GDM1 (cell line): ENCODE results near the gene ACP4.
"Not testable (repeated sequence)": the region's sequence is repeated elsewhere in the genome, so short reads cannot be mapped to it uniquely, and the experiment has no call there.

Experiments
- DNase-seq: peaks from one replicate; lab custom pipeline; 2025; lab: John Stamatoyannopoulos, UW

ACP4 gene

GRCh38 chr19:50790396-50790795 lies at the start of gene ACP4:
TSS of gene ACP4 (plus strand) at chr19:50790415. CDS start at chr19:50790415, 0 bp downstream.
- no peak for DNase-seq

- DNase-seq, result no peak
These were observed 48.9 kb upstream of the ACP4 start for GRCh38 chr19:50741179-50741933.

GRCh38 chr19:50743537-50743936 lies 46.7 kb upstream of the ACP4 start:
- no peak for DNase-seq

GRCh38 chr19:50745221-50745620 lies 45.0 kb upstream of the ACP4 start:
- DNase-seq, result no peak

- DNase-seq, result not testable (repeated sequence)
These were observed 43.1 kb upstream of the ACP4 start for GRCh38 chr19:50747141-50747540.

GRCh38 chr19:50749490-50749889 lies 40.7 kb upstream of the ACP4 start:
- DNase-seq, result no peak

GRCh38 chr19:50750010-50750409 lies 40.2 kb upstream of the ACP4 start:
- no peak for DNase-seq

- no peak for DNase-seq
These were observed 36.3 kb upstream of the ACP4 start for GRCh38 chr19:50753879-50754278.

- DNase-seq, result not testable (repeated sequence)
These were observed 34.0 kb upstream of the ACP4 start for GRCh38 chr19:50756244-50756643.

- DNase-seq, result not testable (repeated sequence)
These were observed 32.6 kb upstream of the ACP4 start for GRCh38 chr19:50757624-50758023.

- not testable (repeated sequence) for DNase-seq
These were observed 31.1 kb upstream of the ACP4 start for GRCh38 chr19:50759076-50759475.

GRCh38 chr19:50759886-50760285 lies 30.3 kb upstream of the ACP4 start:
- no peak for DNase-seq

- not testable (repeated sequence) for DNase-seq
These were observed 28.7 kb upstream of the ACP4 start for GRCh38 chr19:50761501-50761900.

- not testable (repeated sequence) for DNase-seq
These were observed 26.7 kb upstream of the ACP4 start for GRCh38 chr19:50763521-50763920.

GRCh38 chr19:50764409-50764808 lies 25.8 kb upstream of the ACP4 start:
- no peak for DNase-seq

GRCh38 chr19:50766746-50767145 lies 23.5 kb upstream of the ACP4 start:
- DNase-seq, result not testable (repeated sequence)

- not testable (repeated sequence) for DNase-seq
These were observed 23.0 kb upstream of the ACP4 start for GRCh38 chr19:50767263-50767662.

- no peak for DNase-seq
These were observed 21.9 kb upstream of the ACP4 start for GRCh38 chr19:50768277-50768676.

GRCh38 chr19:50770164-50770563 lies 20.1 kb upstream of the ACP4 start, which contains the start of gene GPR32:
TSS of gene GPR32 (plus strand) at chr19:50770464. CDS start at chr19:50770601, 137 bp downstream.
- not testable (repeated sequence) for DNase-seq

- DNase-seq, result no peak
These were observed 19.3 kb upstream of the ACP4 start for GRCh38 chr19:50770888-50771287.

GRCh38 chr19:50772476-50772875 lies 17.7 kb upstream of the ACP4 start:
- no peak for DNase-seq

- DNase-seq, result not testable (repeated sequence)
These were observed 17.3 kb upstream of the ACP4 start for GRCh38 chr19:50772912-50773311.

GRCh38 chr19:50773454-50773853 lies 16.8 kb upstream of the ACP4 start:
- not testable (repeated sequence) for DNase-seq

GRCh38 chr19:50776131-50776530 lies 14.1 kb upstream of the ACP4 start:
- no peak for DNase-seq
